Nephron progenitor cell (in vitro differentiated cells): ENCODE measurements around the gene INPPL1.
"Not testable (repeated sequence)": the region's sequence is repeated elsewhere in the genome, so short reads cannot be mapped to it uniquely, and the experiment has no call there.

Experiments
- DNase-seq: peaks from one replicate; pipeline ENCODE4 v3.0.0; 2021
- H3K27ac Mint-ChIP-seq: 2 replicates; pipeline ENCODE4 v1.8.0; 2021; ENCODE audit warnings: mild to moderate bottlenecking, moderate library complexity, mixed read lengths
- H3K27me3 Mint-ChIP-seq: 2 replicates; pipeline ENCODE4 v1.8.0; 2021; ENCODE audit warnings: mild to moderate bottlenecking, low read depth, mixed read lengths; ENCODE audit not compliant: poor library complexity
- H3K36me3 Mint-ChIP-seq: 2 replicates; pipeline ENCODE4 v1.8.0; 2021; ENCODE audit warnings: low read depth, mixed read lengths
- H3K4me1 Mint-ChIP-seq: 2 replicates; pipeline ENCODE4 v1.8.0; 2021; ENCODE audit warnings: mixed read lengths
- H3K4me3 Mint-ChIP-seq: 2 replicates; pipeline ENCODE4 v1.8.0; 2021; ENCODE audit warnings: mild to moderate bottlenecking, moderate library complexity, mixed read lengths
- H3K9me3 Mint-ChIP-seq: 2 replicates; pipeline ENCODE4 v1.8.0; 2021; ENCODE audit warnings: mild to moderate bottlenecking, moderate library complexity, mixed read lengths
- CTCF ChIP-seq: fragments of 200-600 bp; sonication (generic); IDR thresholded peaks from 2 replicates; pipeline ENCODE4 v1.5.0; 2021; ENCODE audit warnings: antibody characterized with exemption

The INPPL1 gene

GRCh38 chr11:72259490-72259889 is 34.9 kb downstream of the INPPL1 start:
- no peaks in the 10 kb centered on the region for H3K36me3 Mint-ChIP-seq
- no peak for TF ChIP-seq CTCF
- H3K4me1 Mint-ChIP-seq = no peaks in the 10 kb centered on the region
- no peak for DNase-seq
- peaks cover 40% of the 10 kb centered on the region for H3K27me3 Mint-ChIP-seq
- no peak overlapping the region for H3K27ac Mint-ChIP-seq
- no peak overlapping the region for H3K4me3 Mint-ChIP-seq
- H3K9me3 Mint-ChIP-seq = peaks cover 7% of the 10 kb centered on the region

- H3K36me3 Mint-ChIP-seq = no peaks in the 10 kb centered on the region
- H3K4me3 Mint-ChIP-seq = no peak overlapping the region
- H3K4me1 Mint-ChIP-seq = no peaks in the 10 kb centered on the region
- no peak for TF ChIP-seq CTCF
- DNase-seq = no peak
- peaks cover 38% of the 10 kb centered on the region for H3K27me3 Mint-ChIP-seq
- H3K27ac Mint-ChIP-seq = no peak overlapping the region
- no peaks in the 10 kb centered on the region for H3K9me3 Mint-ChIP-seq
These were observed 36.0 kb downstream of the INPPL1 start for GRCh38 chr11:72260574-72260973.

- no peak for TF ChIP-seq CTCF
- no peaks in the 10 kb centered on the region for H3K36me3 Mint-ChIP-seq
- H3K4me3 Mint-ChIP-seq = no peak overlapping the region
- no peak overlapping the region for H3K27ac Mint-ChIP-seq
- H3K9me3 Mint-ChIP-seq = no peaks in the 10 kb centered on the region
- peaks cover 43% of the 10 kb centered on the region for H3K27me3 Mint-ChIP-seq
- no peaks in the 10 kb centered on the region for H3K4me1 Mint-ChIP-seq
- DNase-seq = no peak
These were observed 38.8 kb downstream of the INPPL1 start for GRCh38 chr11:72263361-72263760.

GRCh38 chr11:72265951-72266350 is 41.4 kb downstream of the INPPL1 start:
- no peak overlapping the region for H3K4me3 Mint-ChIP-seq
- H3K36me3 Mint-ChIP-seq = no peaks in the 10 kb centered on the region
- DNase-seq = no peak
- H3K4me1 Mint-ChIP-seq = no peaks in the 10 kb centered on the region
- H3K27ac Mint-ChIP-seq = no peak overlapping the region
- peaks cover 50% of the 10 kb centered on the region for H3K27me3 Mint-ChIP-seq
- TF ChIP-seq CTCF = no peak
- H3K9me3 Mint-ChIP-seq = no peaks in the 10 kb centered on the region

GRCh38 chr11:72266960-72267359 is 42.4 kb downstream of the INPPL1 start:
- not testable (repeated sequence) for H3K4me3 Mint-ChIP-seq, DNase-seq, H3K9me3 Mint-ChIP-seq, H3K27ac Mint-ChIP-seq, H3K36me3 Mint-ChIP-seq, H3K4me1 Mint-ChIP-seq
- H3K27me3 Mint-ChIP-seq = peaks cover 52% of the 10 kb centered on the region

GRCh38 chr11:72267956-72268617 is 43.5 kb downstream of the INPPL1 start:
- TF ChIP-seq CTCF = no peak
- H3K9me3 Mint-ChIP-seq = no peaks in the 10 kb centered on the region

More at GRCh38 chr11:72267956-72268617, 43.5 kb downstream of the INPPL1 start:
- H3K4me3 Mint-ChIP-seq = no peak overlapping the region
- no peaks in the 10 kb centered on the region for H3K36me3 Mint-ChIP-seq
- no peaks in the 10 kb centered on the region for H3K4me1 Mint-ChIP-seq
- DNase-seq = no peak
- no peak overlapping the region for H3K27ac Mint-ChIP-seq
- H3K27me3 Mint-ChIP-seq = peaks cover 57% of the 10 kb centered on the region
